Measurements from ENCODE around the gene NFIL3.

Gene NFIL3

DNA sequence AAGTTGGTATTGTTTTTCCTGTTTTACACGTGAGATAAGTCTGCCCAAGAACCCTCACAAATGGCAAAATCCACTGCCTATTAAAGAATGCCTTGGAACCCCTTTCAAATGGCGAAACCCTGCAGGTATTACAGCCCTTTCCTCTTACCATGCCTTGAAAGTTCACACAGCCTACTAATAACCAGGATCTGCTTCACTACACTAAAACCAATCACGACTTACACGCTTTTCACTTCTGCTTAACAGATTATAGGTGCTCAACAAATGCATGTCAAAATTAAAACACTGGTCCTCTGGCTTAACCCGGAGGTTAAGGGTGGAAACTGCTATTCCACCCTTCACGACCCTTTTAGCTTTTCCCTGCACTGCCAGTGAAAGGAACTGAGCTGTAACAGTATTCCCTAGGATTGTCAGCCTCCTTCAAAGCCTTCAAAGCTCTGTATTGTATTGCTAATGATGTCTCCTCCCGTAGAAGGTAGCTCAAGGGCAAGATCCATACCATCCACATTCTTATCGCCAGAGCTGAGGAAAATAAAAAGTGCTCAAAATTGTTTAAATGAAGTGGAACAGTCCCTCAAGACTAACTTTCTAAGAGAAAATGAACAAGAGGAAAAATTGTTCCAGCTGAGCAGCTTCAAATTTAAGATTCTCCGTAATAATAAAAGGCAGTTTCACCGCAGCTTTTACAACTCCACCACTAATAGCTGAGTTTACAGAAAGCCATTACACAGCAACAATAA is 62.9 kb downstream of the NFIL3 start:
- H3K9ac ChIP-seq (ENCODE audit: low read length) = peak overlapping the region; percentile 87
- no peaks in the 10 kb centered on the region for H3K9me3 ChIP-seq (replicated peaks; ENCODE audit: insufficient read depth, low read length)
- no peak for TF ChIP-seq EZH2 (optimal IDR thresholded peaks at IDR 0.05; ENCODE audit: low read depth, low read length)
- TF ChIP-seq EZH2phosphoT487 (IDR thresholded peaks at IDR 0.05; ENCODE audit: low read length) = no peak
- TF ChIP-seq, protein P1, sequence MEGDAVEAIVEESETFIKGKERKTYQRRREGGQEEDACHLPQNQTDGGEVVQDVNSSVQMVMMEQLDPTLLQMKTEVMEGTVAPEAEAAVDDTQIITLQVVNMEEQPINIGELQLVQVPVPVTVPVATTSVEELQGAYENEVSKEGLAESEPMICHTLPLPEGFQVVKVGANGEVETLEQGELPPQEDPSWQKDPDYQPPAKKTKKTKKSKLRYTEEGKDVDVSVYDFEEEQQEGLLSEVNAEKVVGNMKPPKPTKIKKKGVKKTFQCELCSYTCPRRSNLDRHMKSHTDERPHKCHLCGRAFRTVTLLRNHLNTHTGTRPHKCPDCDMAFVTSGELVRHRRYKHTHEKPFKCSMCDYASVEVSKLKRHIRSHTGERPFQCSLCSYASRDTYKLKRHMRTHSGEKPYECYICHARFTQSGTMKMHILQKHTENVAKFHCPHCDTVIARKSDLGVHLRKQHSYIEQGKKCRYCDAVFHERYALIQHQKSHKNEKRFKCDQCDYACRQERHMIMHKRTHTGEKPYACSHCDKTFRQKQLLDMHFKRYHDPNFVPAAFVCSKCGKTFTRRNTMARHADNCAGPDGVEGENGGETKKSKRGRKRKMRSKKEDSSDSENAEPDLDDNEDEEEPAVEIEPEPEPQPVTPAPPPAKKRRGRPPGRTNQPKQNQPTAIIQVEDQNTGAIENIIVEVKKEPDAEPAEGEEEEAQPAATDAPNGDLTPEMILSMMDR (IDR thresholded peaks at IDR 0.05; ENCODE audit: low read length) = no peak
- H3K36me3 ChIP-seq (replicated peaks; ENCODE audit: insufficient read depth, low read length) = no peaks in the 10 kb centered on the region
- H3K4me3 ChIP-seq (ENCODE audit: low read length) = peak overlapping the region; percentile 84
- H3K79me2 ChIP-seq (ENCODE audit: low read length) = peaks cover 59% of the 10 kb centered on the region
- no peaks in the 10 kb centered on the region for H3K9me2 ChIP-seq (replicated peaks; ENCODE audit: insufficient read depth, low read length)
- no peak for DNase-seq
- H3K27ac ChIP-seq (ENCODE audit: low read length) = peak overlapping the region; percentile 62; the same call in 1 of the 2 replicates
- H4K20me1 ChIP-seq (ENCODE audit: insufficient read depth, low read length) = no peaks in the 10 kb centered on the region
- peak overlapping the region; percentile 93 for H2AFZ ChIP-seq (ENCODE audit: low read length)
- 0 out of 2 replicates have a peak, but pooled peaks cover 16% of the 10 kb centered on the region for H3K4me1 ChIP-seq (ENCODE audit: low read length)
- H3K4me2 ChIP-seq (ENCODE audit: low read depth, low read length) = peak overlapping the region; percentile 97
- no peaks in the 10 kb centered on the region for H3K27me3 ChIP-seq (replicated peaks; ENCODE audit: insufficient read depth, low read length)
- no peaks in the 10 kb centered on the region for H3F3A ChIP-seq (ENCODE audit: insufficient read depth, low read length)

DNA sequence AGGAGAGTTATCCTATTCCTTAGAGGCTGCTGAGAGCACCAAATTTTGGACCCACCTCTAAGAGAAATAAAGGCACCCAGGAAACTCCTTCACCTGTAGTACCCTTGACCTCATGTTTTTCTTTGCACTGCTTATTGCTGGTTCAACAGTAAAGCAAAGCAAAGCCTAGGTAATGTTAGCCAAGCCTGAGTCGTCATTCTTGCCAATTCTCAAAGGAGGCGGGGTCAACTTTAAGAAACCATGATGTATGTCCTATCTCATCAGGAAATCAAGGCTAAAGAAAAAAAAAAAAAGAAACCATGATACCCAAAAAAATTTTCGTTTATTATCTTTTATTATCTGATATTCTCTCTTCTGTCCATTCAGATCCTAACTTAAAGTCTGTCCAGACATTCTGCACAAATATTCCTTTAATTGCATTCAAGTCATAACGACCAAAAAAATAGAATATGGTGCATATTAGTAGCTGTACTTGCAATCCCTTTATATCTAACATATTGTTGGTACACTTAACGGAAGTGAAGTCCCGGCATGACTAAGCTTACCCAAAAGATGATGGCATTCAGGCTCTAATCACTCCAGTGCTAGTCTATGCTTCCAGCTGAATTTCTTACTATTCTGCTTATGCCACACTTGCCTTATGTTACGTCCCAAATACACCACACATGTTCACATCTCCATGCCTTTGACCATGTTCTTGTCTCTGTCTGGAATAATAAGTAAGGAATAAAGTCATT is 63.7 kb downstream of the NFIL3 start:
- Histone ChIP-seq H3K4me3 (ENCODE audit: low read length) (peak overlapping the region; percentile 84), H3K4me2 (ENCODE audit: low read depth, low read length) (peak overlapping the region; percentile 97), H3K27me3 (replicated peaks; ENCODE audit: insufficient read depth, low read length) (no peaks in the 10 kb centered on the region), H2AFZ (ENCODE audit: low read length) (no peak overlapping the region), H3K27ac (ENCODE audit: low read length) (no peak overlapping the region), H3K79me2 (ENCODE audit: low read length) (peaks cover 67% of the 10 kb centered on the region), H3K9me3 (replicated peaks; ENCODE audit: insufficient read depth, low read length) (no peaks in the 10 kb centered on the region), H3K4me1 (ENCODE audit: low read length) (0 out of 2 replicates have a peak, but pooled peaks cover 16% of the 10 kb centered on the region), H3K9ac (ENCODE audit: low read length) (peak overlapping the region; percentile 87; the same call in 1 of the 2 replicates), H3K9me2 (replicated peaks; ENCODE audit: insufficient read depth, low read length) (no peaks in the 10 kb centered on the region), H4K20me1 (ENCODE audit: insufficient read depth, low read length) (no peaks in the 10 kb centered on the region), H3F3A (ENCODE audit: insufficient read depth, low read length) (no peaks in the 10 kb centered on the region), H3K36me3 (replicated peaks; ENCODE audit: insufficient read depth, low read length) (peaks cover 1% of the 10 kb centered on the region; the same call in 1 of the 2 replicates)
- TF ChIP-seq, protein P1 (IDR thresholded peaks at IDR 0.05; ENCODE audit: low read length) = no peak
- no peak for DNase-seq

DNA sequence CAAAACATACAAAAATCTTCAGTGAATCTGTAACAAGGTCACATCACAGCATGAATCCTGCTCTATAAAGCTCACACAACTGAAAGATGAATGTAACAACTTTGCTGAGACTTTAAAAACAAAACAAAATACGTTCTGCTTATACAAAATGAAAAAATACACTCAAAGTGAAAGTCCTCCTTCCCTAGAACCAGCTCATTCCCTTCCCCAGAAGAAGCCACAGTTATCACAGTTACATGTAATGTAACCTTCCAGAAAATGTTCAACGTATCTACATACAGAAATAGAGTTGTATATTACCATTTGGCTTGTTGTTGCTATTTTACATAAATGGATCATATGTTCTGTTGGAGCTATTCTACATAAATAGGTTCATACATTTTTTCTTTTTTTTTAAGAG is 64.5 kb downstream of the NFIL3 start:
- H3K27me3 ChIP-seq (replicated peaks; ENCODE audit: insufficient read depth, low read length) = no peaks in the 10 kb centered on the region
- no peaks in the 10 kb centered on the region for H4K20me1 ChIP-seq (ENCODE audit: insufficient read depth, low read length)
- no peaks in the 10 kb centered on the region for H3F3A ChIP-seq (ENCODE audit: insufficient read depth, low read length)
- H3K9me2 ChIP-seq (replicated peaks; ENCODE audit: insufficient read depth, low read length) = no peaks in the 10 kb centered on the region
- H3K4me1 ChIP-seq (ENCODE audit: low read length) = 0 out of 2 replicates have a peak, but pooled peaks cover 16% of the 10 kb centered on the region
- peaks cover 5% of the 10 kb centered on the region; the same call in 1 of the 2 replicates for H3K36me3 ChIP-seq (replicated peaks; ENCODE audit: insufficient read depth, low read length)
- no peak overlapping the region for H2AFZ ChIP-seq (ENCODE audit: low read length)
- H3K79me2 ChIP-seq (ENCODE audit: low read length) = peaks cover 72% of the 10 kb centered on the region
- no peak overlapping the region for H3K9ac ChIP-seq (ENCODE audit: low read length)
- no peak overlapping the region for H3K4me2 ChIP-seq (ENCODE audit: low read depth, low read length)
- no peak overlapping the region for H3K27ac ChIP-seq (ENCODE audit: low read length)
- TF ChIP-seq, protein P1 (IDR thresholded peaks at IDR 0.05; ENCODE audit: low read length) = no peak
- TF ChIP-seq EZH2 (optimal IDR thresholded peaks at IDR 0.05; ENCODE audit: low read depth, low read length) = no peak
- no peak for TF ChIP-seq EZH2phosphoT487 (IDR thresholded peaks at IDR 0.05; ENCODE audit: low read length)
- H3K9me3 ChIP-seq (replicated peaks; ENCODE audit: insufficient read depth, low read length) = no peaks in the 10 kb centered on the region
- DNase-seq = no peak
- no peak overlapping the region for H3K4me3 ChIP-seq (ENCODE audit: low read length)

All from MM.1S (cell line).